HCT116 (cell line): Measurements from ENCODE around the gene SLC8A1. TPM values are rescaled to one million over a fixed set of nuclear protein-coding genes. Genes with fewer than 3 reads are reported as not detected.

ENCODE experiments used
- ATAC-seq: fragments of 200-7000 bp; cut with Tn5 transposase; 2 replicates; pipeline ENCODE4 v1.9.1; 2020; ENCODE audit warnings: mild to moderate bottlenecking, moderate library complexity
- BruUV-seq: library from RNA; stranded (reverse); fragments of 400-500 nt; replicated peaks from 2 replicates; lab custom pipeline; 2021; lab: Mats Ljungman, UMichigan
- CTCF ChIA-PET: fragments of 300-600 bp; sonication (Branson Sonifier 250); formaldehyde crosslinking; loops from one replicate; lab custom pipeline; 2021; ENCODE audit warnings: antibody characterized with exemption; lab: Charles Lee
- POLR2A ChIA-PET: fragments of 300-600, 350-600 bp; sonication (Branson Sonifier 250); formaldehyde crosslinking; loops from one replicate; lab custom pipeline; 2021; ENCODE audit warnings: antibody characterized with exemption; lab: Charles Lee
- RAD21 ChIA-PET, 2 experiments: fragments of 300-600 bp; sonication (Branson Sonifier 250); formaldehyde crosslinking; loops; one replicate each; lab custom pipeline; 2023; ENCODE audit warnings: low total read pairs in 2 of 2; ENCODE audit not compliant: uncharacterized antibody in 2 of 2, unreplicated experiment in 2 of 2, low non-redundant PET in 1 of 2; lab: Charles Lee
- DNase-seq: peaks from one replicate; pipeline ENCODE4 v3.0.0-alpha.2; 2010; ENCODE audit warnings: low read depth, low spot score
- H2AFZ ChIP-seq: fragments of 200-600 bp; shearing (Covaris generic), sonication (generic); 2 replicates; pipeline ENCODE4 v1.6.1; 2017; ENCODE audit warnings: low read depth, mixed run types, mixed read lengths, antibody characterized with exemption, low read length; ENCODE audit not compliant: poor library complexity, severe bottlenecking
- H3K27ac ChIP-seq: 2 replicates; pipeline ENCODE4 v1.5.1; 2012; ENCODE audit warnings: low read depth, low read length
- H3K27me3 ChIP-seq: fragments of 200-600 bp; sonication (generic); 2 replicates; pipeline ENCODE4 v1.6.1; 2016; ENCODE audit warnings: mixed run types, low read length, mixed read lengths; ENCODE audit not compliant: insufficient read depth
- H3K36me3 ChIP-seq, 2 experiments: fragments of 200-500 bp in 1 of 2; fragments of 200-600 bp in 1 of 2; sonication (Bioruptor generic) in 1 of 2; sonication (generic) in 1 of 2; 2 replicates each; pipeline versions ENCODE4 v1.5.1 to v1.6.1; 2014 to 2016; ENCODE audit warnings: low read length in 2 of 2, inconsistent platforms in 1 of 2, mixed read lengths in 1 of 2, mixed run types in 1 of 2; ENCODE audit not compliant: insufficient read depth in 2 of 2, control insufficient read depth in 1 of 2
- H3K4me1 ChIP-seq, 2 experiments: fragments of 200-600 bp in 1 of 2; sonication (generic) in 1 of 2; 2 replicates each; pipeline versions ENCODE4 v1.5.1 to v1.6.1; 2012 to 2017; ENCODE audit warnings: low read length in 2 of 2, inconsistent platforms in 1 of 2, mild to moderate bottlenecking in 1 of 2, mixed read lengths in 1 of 2, mixed run types in 1 of 2, moderate library complexity in 1 of 2; ENCODE audit not compliant: insufficient read depth in 2 of 2, control insufficient read depth in 1 of 2
- H3K4me2 ChIP-seq: fragments of 200-600 bp; sonication (generic); 2 replicates; pipeline ENCODE4 v1.6.1; 2017; ENCODE audit warnings: mixed run types, low read length, mixed read lengths
- H3K4me3 ChIP-seq, 2 experiments: fragments of 200-600 bp in 1 of 2; sonication (generic) in 1 of 2; replicated peaks in 1 of 2; 2 replicates each; pipeline ENCODE4 v1.5.1; 2011 to 2016; ENCODE audit warnings: low read length in 2 of 2, control low read depth in 1 of 2, low read depth in 1 of 2, mild to moderate bottlenecking in 1 of 2, mixed read lengths in 1 of 2, mixed run types in 1 of 2
- H3K79me2 ChIP-seq: fragments of 200-600 bp; sonication (generic); 2 replicates; pipeline ENCODE4 v1.6.1; 2017; ENCODE audit warnings: mild to moderate bottlenecking, mixed run types, low read length, moderate library complexity, mixed read lengths; ENCODE audit not compliant: insufficient read depth
- H3K9ac ChIP-seq: fragments of 200-600 bp; sonication (generic); 2 replicates; pipeline ENCODE4 v1.6.1; 2016; ENCODE audit warnings: low read length, mixed read lengths
- H3K9me2 ChIP-seq: fragments of 200-600 bp; sonication (generic), shearing (Covaris generic); 2 replicates; pipeline ENCODE4 v1.6.1; 2017; ENCODE audit warnings: mixed run types, mild to moderate bottlenecking, moderate library complexity; ENCODE audit not compliant: insufficient read depth
- H3K9me3 ChIP-seq, 2 experiments: fragments of 200-500 bp in 1 of 2; fragments of 200-600 bp in 1 of 2; sonication (Bioruptor generic) in 1 of 2; sonication (generic) in 1 of 2; 2 replicates each; pipeline ENCODE4 v1.6.1; 2014 to 2017; ENCODE audit warnings: low read length in 2 of 2, mixed read lengths in 2 of 2, inconsistent platforms in 1 of 2, low read depth in 1 of 2, mild to moderate bottlenecking in 1 of 2, mixed run types in 1 of 2, moderate library complexity in 1 of 2; ENCODE audit not compliant: control insufficient read depth in 1 of 2, insufficient read depth in 1 of 2
- H4K20me1 ChIP-seq: fragments of 200-600 bp; sonication (generic), shearing (Covaris generic); 2 replicates; pipeline ENCODE4 v1.6.1; 2017; ENCODE audit warnings: mixed run types, mild to moderate bottlenecking, moderate library complexity; ENCODE audit not compliant: insufficient read depth
- CEBPB ChIP-seq: IDR thresholded peaks from 2 replicates; pipeline ENCODE4 v1.6.1; 2012; ENCODE audit warnings: low read depth
- ELF1 ChIP-seq: IDR thresholded peaks from 2 replicates; pipeline ENCODE4 v1.6.1; 2012; ENCODE audit warnings: low read depth, borderline replicate concordance
- EZH2 ChIP-seq: fragments of 200-600 bp; sonication (generic); IDR thresholded peaks from 2 replicates; pipeline ENCODE4 v1.6.1; 2017; ENCODE audit warnings: antibody characterized with exemption, mixed run types
- EZH2phosphoT487 ChIP-seq: fragments of 200-600 bp; IDR thresholded peaks from 2 replicates; pipeline ENCODE4 v1.6.1; 2018; ENCODE audit warnings: antibody characterized with exemption, borderline replicate concordance
- FOSL1 ChIP-seq: IDR thresholded peaks from 2 replicates; pipeline ENCODE4 v1.6.1; 2012; ENCODE audit warnings: low read depth
- JUND ChIP-seq: IDR thresholded peaks from 2 replicates; pipeline ENCODE4 v1.6.1; 2012
- POLR2A ChIP-seq: IDR thresholded peaks from 2 replicates; pipeline ENCODE4 v1.7.0; 2011; ENCODE audit warnings: borderline replicate concordance; ENCODE audit not compliant: insufficient read depth, insufficient read length; ENCODE audit errors: extremely low read depth
- POLR2AphosphoS5 ChIP-seq: IDR thresholded peaks from 2 replicates; pipeline ENCODE4 v1.6.1; 2011; ENCODE audit warnings: mild to moderate bottlenecking, low read depth, low read length, moderate library complexity
- RAD21 ChIP-seq: IDR thresholded peaks from 2 replicates; pipeline ENCODE4 v1.6.1; 2012; ENCODE audit warnings: low read depth, mild to moderate bottlenecking
- SP1 ChIP-seq: IDR thresholded peaks from 2 replicates; pipeline ENCODE4 v1.6.1; 2012; ENCODE audit warnings: low read depth
- TCF7L2 ChIP-seq: IDR thresholded peaks from 2 replicates; pipeline ENCODE4 v1.7.0; 2011; ENCODE audit warnings: borderline replicate concordance, inconsistent platforms; ENCODE audit not compliant: insufficient read depth, insufficient read length; ENCODE audit errors: extremely low read depth
- YY1 ChIP-seq: IDR thresholded peaks from 2 replicates; pipeline ENCODE4 v1.6.1; 2011; ENCODE audit warnings: low read length, low read depth, moderate library complexity, mild to moderate bottlenecking; ENCODE audit not compliant: insufficient replicate concordance; ENCODE audit errors: extremely low read depth
- ZFX ChIP-seq: fragments of 450-650 bp; IDR thresholded peaks from 2 replicates; pipeline ENCODE4 v1.6.1; 2017
- ZNF274 ChIP-seq: fragments of 200-500 bp; sonication (Bioruptor generic); IDR thresholded peaks from 2 replicates; pipeline ENCODE4 v1.6.1; 2014; ENCODE audit warnings: mild to moderate bottlenecking, low read depth, low read length, inconsistent platforms
- intact Hi-C: fragments of 100-400 bp; cut with micrococcal nuclease; formaldehyde crosslinking; loops from 2 replicates; pipeline ENCODE4 v1.10.0; 2022
- total RNA-seq: library from RNA; stranded (reverse); gene quantifications from one replicate; pipeline ENCODE4 v1.2.1, GENCODE V29; 2021; ENCODE audit not compliant: unreplicated experiment
- TF ChIP-seq, protein P1 (sequence below), 3 experiments: fragments of 200-600 bp in 1 of 3; sonication (generic) in 1 of 3; IDR thresholded peaks in 2 of 3; conservative IDR thresholded peaks in 1 of 3; 2 replicates each; pipeline ENCODE4 v1.5.1; 2012 to 2017; ENCODE audit warnings: low read depth in 2 of 3, low read length in 2 of 3, antibody characterized with exemption in 1 of 3, borderline replicate concordance in 1 of 3, control low read depth in 1 of 3, mild to moderate bottlenecking in 1 of 3, mixed read lengths in 1 of 3, mixed run types in 1 of 3, moderate library complexity in 1 of 3; ENCODE audit not compliant: insufficient read depth in 1 of 3
- TF ChIP-seq, protein P2 (sequence below): IDR thresholded peaks from 2 replicates; pipeline ENCODE4 v1.6.1; 2012
- TF ChIP-seq, protein P3 (sequence below): IDR thresholded peaks from 2 replicates; pipeline ENCODE4 v1.6.1; 2012; ENCODE audit warnings: low read depth

Gene SLC8A1
- total RNA-seq, 1 experiment from 2014 or later, result 0.07 TPM

DNA sequence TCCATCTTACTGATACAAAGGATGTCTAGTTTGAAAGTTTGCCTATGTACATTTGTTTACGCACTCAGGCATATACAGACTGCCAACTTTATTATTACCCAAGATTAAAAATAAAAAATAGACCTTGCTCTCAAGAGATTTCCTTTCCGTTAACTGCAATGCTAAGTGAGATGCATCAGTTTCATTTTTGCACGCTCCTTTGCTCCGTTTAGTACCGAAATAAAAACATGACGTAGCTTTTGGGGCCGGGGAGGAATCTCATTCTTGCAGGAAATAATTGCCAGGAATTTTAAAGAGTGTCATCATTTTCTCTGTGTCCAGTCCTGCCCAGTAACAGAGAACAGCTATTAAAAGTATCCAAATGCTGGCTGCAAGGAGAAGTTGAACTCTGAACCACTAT, 169.5 kb downstream of the SLC8A1 start:
- POLR2A ChIA-PET, result no interaction called here
- TF ChIP-seq EZH2 (no peak), ZNF274 (no peak), RAD21 (no peak), CEBPB (no peak), YY1 (no peak), TCF7L2 (no peak), FOSL1 (no peak), POLR2AphosphoS5 (no peak), ZFX (no peak), POLR2A (no peak), EZH2phosphoT487 (no peak), ELF1 (no peak), SP1 (no peak), JUND (no peak)
- TF ChIP-seq, protein P1, sequence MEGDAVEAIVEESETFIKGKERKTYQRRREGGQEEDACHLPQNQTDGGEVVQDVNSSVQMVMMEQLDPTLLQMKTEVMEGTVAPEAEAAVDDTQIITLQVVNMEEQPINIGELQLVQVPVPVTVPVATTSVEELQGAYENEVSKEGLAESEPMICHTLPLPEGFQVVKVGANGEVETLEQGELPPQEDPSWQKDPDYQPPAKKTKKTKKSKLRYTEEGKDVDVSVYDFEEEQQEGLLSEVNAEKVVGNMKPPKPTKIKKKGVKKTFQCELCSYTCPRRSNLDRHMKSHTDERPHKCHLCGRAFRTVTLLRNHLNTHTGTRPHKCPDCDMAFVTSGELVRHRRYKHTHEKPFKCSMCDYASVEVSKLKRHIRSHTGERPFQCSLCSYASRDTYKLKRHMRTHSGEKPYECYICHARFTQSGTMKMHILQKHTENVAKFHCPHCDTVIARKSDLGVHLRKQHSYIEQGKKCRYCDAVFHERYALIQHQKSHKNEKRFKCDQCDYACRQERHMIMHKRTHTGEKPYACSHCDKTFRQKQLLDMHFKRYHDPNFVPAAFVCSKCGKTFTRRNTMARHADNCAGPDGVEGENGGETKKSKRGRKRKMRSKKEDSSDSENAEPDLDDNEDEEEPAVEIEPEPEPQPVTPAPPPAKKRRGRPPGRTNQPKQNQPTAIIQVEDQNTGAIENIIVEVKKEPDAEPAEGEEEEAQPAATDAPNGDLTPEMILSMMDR (IDR thresholded peaks at IDR 0.05 in 2 of 3, conservative IDR thresholded peaks at IDR 0.05 in 1 of 3; ENCODE audit: borderline replicate concordance in 1 of 3, insufficient read depth in 1 of 3, low read depth in 2 of 3, low read length in 2 of 3), result no peak
- TF ChIP-seq, protein P2, sequence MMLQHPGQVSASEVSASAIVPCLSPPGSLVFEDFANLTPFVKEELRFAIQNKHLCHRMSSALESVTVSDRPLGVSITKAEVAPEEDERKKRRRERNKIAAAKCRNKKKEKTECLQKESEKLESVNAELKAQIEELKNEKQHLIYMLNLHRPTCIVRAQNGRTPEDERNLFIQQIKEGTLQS, result no peak
- TF ChIP-seq, protein P3, sequence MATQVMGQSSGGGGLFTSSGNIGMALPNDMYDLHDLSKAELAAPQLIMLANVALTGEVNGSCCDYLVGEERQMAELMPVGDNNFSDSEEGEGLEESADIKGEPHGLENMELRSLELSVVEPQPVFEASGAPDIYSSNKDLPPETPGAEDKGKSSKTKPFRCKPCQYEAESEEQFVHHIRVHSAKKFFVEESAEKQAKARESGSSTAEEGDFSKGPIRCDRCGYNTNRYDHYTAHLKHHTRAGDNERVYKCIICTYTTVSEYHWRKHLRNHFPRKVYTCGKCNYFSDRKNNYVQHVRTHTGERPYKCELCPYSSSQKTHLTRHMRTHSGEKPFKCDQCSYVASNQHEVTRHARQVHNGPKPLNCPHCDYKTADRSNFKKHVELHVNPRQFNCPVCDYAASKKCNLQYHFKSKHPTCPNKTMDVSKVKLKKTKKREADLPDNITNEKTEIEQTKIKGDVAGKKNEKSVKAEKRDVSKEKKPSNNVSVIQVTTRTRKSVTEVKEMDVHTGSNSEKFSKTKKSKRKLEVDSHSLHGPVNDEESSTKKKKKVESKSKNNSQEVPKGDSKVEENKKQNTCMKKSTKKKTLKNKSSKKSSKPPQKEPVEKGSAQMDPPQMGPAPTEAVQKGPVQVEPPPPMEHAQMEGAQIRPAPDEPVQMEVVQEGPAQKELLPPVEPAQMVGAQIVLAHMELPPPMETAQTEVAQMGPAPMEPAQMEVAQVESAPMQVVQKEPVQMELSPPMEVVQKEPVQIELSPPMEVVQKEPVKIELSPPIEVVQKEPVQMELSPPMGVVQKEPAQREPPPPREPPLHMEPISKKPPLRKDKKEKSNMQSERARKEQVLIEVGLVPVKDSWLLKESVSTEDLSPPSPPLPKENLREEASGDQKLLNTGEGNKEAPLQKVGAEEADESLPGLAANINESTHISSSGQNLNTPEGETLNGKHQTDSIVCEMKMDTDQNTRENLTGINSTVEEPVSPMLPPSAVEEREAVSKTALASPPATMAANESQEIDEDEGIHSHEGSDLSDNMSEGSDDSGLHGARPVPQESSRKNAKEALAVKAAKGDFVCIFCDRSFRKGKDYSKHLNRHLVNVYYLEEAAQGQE, result no peak
- CTCF ChIA-PET, result no interaction called here
- RAD21 ChIA-PET, result no interaction called here
- Histone ChIP-seq H3K9me2 (no peaks in the 10 kb centered on the region), H3K4me2 (no peak overlapping the region), H3K4me3 (no peak overlapping the region), H3K79me2 (no peaks in the 10 kb centered on the region), H3K4me1 (no peaks in the 10 kb centered on the region), H3K9me3 (no peaks in the 10 kb centered on the region), H3K27me3 (peaks cover 50% of the 10 kb centered on the region), H3K9ac (no peak overlapping the region), H2AFZ (no peak overlapping the region), H3K36me3 (no peaks in the 10 kb centered on the region), H3K27ac (no peak overlapping the region), H4K20me1 (no peaks in the 10 kb centered on the region)
- ATAC-seq (no peak), DNase-seq (no peak)
- intact Hi-C loops, result no loop called here
- no TSS peak for BruUV-seq
